Activated naive CD4-positive, alpha-beta T cell treated with anti-CD3 and anti-CD28 coated beads, Interleukin-2, amount 50 U/mL, for 24 hours (primary cell): ENCODE measurements around the gene TEX55.
"Not testable (repeated sequence)": the region's sequence is repeated elsewhere in the genome, so short reads cannot be mapped to it uniquely, and the experiment has no call there.

Experiments
- H3K27ac Mint-ChIP-seq: one replicate; pipeline ENCODE4 v1.8.0; 2021; ENCODE audit warnings: mild to moderate bottlenecking, mixed read lengths
- H3K27me3 Mint-ChIP-seq: one replicate; pipeline ENCODE4 v1.8.0; 2021; ENCODE audit warnings: mixed read lengths
- H3K36me3 Mint-ChIP-seq: one replicate; pipeline ENCODE4 v1.8.0; 2021; ENCODE audit warnings: mixed read lengths
- H3K4me1 Mint-ChIP-seq: one replicate; pipeline ENCODE4 v1.8.0; 2021; ENCODE audit warnings: mixed read lengths
- H3K4me3 Mint-ChIP-seq: one replicate; pipeline ENCODE4 v1.8.0; 2021; ENCODE audit warnings: mild to moderate bottlenecking, mixed read lengths
- H3K9me3 Mint-ChIP-seq: one replicate; pipeline ENCODE4 v1.8.0; 2021; ENCODE audit warnings: mixed read lengths

TEX55 gene

DNA sequence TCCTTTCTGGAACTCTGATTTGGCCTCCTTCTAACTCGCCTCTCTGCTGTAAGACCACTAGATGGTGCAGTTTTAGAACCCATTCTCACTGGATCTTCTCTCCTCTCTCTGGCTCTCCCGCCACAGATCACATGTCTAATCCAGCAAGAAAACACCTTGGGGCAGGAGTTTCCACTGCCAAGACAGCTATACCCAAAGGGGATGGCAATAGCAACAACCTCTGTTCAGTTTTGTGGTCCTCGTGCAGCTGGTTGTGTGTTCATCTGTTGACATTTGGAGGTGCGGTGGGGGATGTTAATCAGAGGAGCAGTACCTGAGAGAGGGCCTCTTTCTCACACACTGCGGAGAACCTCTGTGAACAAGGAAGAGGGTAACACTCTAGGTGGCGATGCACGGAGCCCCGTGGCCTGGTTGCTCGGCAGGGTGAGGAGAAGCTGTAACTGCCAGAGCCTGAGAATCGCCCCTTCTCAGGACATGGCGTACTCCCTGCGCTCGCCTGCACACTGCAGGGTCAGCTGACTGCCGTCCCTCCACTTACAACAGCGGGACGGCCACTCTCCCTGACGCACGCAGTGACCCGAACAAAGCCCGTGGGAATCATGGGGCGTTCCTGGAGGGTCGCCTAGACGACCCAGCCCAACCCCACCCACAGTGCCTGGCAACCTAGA lies at the start of gene TEX55:
Gene TEX55, plus strand, starts transcription at position 666 of the 668 bp plus-strand sequence. CDS start 25 bp downstream, outside the sequence.
- no peaks in the 10 kb centered on the region for H3K9me3 Mint-ChIP-seq
- H3K4me1 Mint-ChIP-seq = no peaks in the 10 kb centered on the region
- no peak within 1 kb of the TSS for H3K4me3 Mint-ChIP-seq
- no peak within 1 kb of the TSS for H3K27ac Mint-ChIP-seq
- H3K27me3 Mint-ChIP-seq = no peaks in the 10 kb centered on the region
- H3K36me3 Mint-ChIP-seq = no peaks in the 10 kb centered on the region

DNA sequence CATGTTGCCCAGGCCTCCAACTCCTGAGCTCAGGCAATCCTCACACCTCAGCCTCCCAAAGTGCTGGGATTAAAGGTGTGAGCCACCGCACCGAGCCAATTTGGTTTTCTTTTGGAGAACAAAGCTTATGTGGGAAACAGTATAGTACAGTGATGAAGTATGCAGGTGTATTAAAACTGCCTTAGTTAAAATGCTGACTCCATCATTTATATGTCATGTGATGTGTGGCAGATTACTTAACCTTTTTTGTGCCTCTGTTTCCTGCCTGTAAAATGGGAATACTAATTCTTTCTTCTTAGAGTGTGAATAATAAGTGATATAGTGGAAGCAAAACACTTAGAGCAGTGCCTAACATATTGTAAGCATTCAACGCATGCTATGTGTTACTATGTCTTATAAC lies 48.0 kb upstream of the TEX55 start:
- Mint-ChIP-seq H3K9me3 (no peaks in the 10 kb centered on the region), H3K4me3 (no peak overlapping the region), H3K27ac (no peak overlapping the region), H3K27me3 (no peaks in the 10 kb centered on the region), H3K36me3 (no peaks in the 10 kb centered on the region), H3K4me1 (no peaks in the 10 kb centered on the region)

DNA sequence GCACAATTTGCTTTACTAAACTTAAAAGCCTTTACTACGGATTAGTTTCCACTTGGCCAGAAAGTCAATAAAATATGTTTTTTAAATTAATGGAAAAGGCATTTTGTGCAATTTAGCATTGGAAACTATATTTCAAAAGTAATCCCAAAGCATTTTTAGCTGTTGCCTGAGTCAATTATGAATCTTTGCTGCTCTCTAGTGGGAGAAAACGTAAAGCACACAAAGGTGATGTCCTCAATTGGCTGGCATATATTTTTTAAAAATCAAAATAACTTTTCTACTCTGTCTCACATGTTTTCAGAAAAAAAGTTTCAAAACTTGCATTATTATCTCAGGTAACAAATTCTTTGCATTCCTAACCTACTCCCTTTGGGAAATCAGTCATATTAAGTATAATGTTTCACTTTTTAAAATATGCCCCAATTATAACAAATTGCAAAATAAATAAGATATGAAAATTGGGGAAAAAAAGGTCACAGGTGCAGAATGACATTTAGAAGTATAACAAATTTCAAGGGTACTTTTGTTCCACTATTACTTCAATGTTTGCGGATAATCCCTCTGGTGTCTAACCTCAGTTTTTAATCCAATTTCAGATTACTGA lies 47.2 kb upstream of the TEX55 start:
- Mint-ChIP-seq H3K27ac (no peak overlapping the region), H3K27me3 (no peaks in the 10 kb centered on the region), H3K4me3 (no peak overlapping the region), H3K9me3 (no peaks in the 10 kb centered on the region), H3K4me1 (no peaks in the 10 kb centered on the region), H3K36me3 (no peaks in the 10 kb centered on the region)

DNA sequence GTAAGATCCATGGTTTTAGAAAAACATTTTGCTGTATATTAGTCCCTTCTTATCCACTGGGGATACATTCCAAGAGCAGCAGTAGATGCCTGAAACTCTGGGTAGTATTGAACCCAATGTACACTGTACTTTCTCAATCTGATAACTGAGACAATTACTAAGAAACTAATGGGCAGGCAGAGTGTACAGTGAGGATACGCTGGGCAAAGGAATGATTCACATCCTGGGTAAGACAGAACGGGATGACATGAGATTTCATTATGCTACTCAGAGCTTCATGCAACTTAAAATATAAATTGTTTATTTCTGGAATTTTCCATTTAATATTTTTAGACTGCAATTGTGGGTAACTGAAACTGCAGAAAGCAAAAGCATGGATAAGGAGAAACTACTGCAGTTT lies 46.2 kb upstream of the TEX55 start:
- H3K9me3 Mint-ChIP-seq = no peaks in the 10 kb centered on the region
- H3K27ac Mint-ChIP-seq = no peak overlapping the region
- H3K36me3 Mint-ChIP-seq = no peaks in the 10 kb centered on the region
- H3K27me3 Mint-ChIP-seq = no peaks in the 10 kb centered on the region
- H3K4me1 Mint-ChIP-seq = no peaks in the 10 kb centered on the region
- H3K4me3 Mint-ChIP-seq = no peak overlapping the region

DNA sequence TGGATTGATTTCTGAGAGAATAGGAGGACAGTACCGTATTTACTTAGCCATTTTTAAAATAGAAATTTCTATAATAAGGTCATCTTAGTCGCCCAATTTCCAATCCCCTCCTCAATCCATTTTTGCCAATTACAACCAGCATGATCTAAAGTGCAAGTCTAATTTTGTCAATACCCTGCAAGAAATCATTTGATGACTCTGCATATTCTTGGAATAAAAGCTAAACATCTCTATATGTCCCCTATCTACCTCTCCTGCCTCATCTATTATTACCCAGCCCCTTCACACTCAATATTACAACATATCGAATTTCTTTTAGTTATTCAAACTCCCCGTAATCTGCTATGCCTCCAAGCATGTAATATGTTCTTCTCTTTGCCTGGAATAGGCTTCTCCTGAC lies 41.9 kb upstream of the TEX55 start:
- Mint-ChIP-seq H3K36me3 (no peaks in the 10 kb centered on the region), H3K27ac (no peak overlapping the region), H3K4me1 (no peaks in the 10 kb centered on the region), H3K27me3 (no peaks in the 10 kb centered on the region), H3K4me3 (no peak overlapping the region), H3K9me3 (no peaks in the 10 kb centered on the region)

DNA sequence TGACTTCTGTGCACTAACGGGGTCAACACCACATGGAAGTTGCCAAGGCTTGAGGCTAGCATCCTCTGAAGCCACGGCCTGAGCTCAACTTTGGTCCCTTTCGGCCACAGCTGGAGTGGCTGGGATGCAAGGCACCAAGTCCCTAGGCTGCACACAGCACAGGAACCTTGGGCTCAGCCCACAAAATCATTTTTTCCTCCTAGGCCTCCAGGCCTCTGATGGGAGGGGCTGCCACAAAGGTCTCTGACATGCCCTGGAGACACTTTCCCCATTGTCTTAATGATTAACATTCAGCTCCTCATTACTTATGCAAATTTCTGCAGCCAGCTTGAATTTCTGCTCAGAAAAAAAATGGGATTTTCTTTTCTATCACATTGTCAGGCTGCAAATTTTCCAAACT lies 27.6 kb upstream of the TEX55 start:
- not testable (repeated sequence) for H3K27me3 Mint-ChIP-seq, H3K4me1 Mint-ChIP-seq, H3K27ac Mint-ChIP-seq, H3K4me3 Mint-ChIP-seq
- peaks cover 16% of the 10 kb centered on the region for H3K36me3 Mint-ChIP-seq
- peaks cover 14% of the 10 kb centered on the region for H3K9me3 Mint-ChIP-seq

DNA sequence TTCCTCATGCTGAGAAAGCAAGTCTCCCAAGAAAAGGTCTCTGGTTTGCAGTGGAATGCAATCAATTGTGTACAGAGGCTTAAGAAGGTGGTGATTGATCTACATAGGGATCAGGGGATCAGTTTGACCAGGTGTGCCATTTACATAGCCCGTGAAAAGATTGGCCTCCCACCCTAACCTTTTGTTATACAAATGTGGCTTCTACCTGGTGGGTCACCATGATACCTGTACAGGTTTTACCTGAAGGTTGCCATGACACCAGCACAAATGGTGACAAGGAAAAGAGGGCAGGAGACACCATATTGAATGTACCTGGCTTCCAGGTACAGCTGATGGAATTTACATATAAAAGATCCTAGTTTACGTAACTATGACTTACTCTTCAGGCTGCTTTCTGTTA lies 25.5 kb upstream of the TEX55 start:
- peaks cover 7% of the 10 kb centered on the region for H3K9me3 Mint-ChIP-seq
- H3K27me3 Mint-ChIP-seq = peaks cover 5% of the 10 kb centered on the region
- H3K27ac Mint-ChIP-seq = no peak overlapping the region
- no peaks in the 10 kb centered on the region for H3K4me1 Mint-ChIP-seq
- no peak overlapping the region for H3K4me3 Mint-ChIP-seq
- peaks cover 11% of the 10 kb centered on the region for H3K36me3 Mint-ChIP-seq

DNA sequence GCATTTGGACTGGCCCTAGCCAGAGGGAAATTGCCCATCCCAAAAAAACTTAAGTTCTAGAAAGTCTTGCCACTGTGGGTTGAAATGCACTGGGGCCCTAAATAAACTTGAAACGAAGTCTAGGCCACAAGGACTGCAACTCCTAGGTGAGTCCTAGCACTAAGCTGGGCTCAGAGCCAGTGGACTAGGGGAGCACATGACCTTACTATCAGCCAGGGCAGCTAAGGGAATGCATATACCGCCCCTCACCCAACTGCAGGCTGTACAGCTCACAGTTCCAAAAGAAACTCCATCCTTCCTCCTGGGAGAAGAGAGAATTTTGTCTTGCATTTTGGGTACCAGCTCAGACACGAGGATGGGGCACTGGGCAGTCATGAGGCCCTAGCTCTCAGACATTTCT lies 23.6 kb upstream of the TEX55 start:
- H3K27ac Mint-ChIP-seq = no peak overlapping the region
- no peaks in the 10 kb centered on the region for H3K4me1 Mint-ChIP-seq
- H3K4me3 Mint-ChIP-seq = no peak overlapping the region
- peaks cover 11% of the 10 kb centered on the region for H3K36me3 Mint-ChIP-seq
- H3K9me3 Mint-ChIP-seq = peaks cover 7% of the 10 kb centered on the region
- peaks cover 5% of the 10 kb centered on the region for H3K27me3 Mint-ChIP-seq

DNA sequence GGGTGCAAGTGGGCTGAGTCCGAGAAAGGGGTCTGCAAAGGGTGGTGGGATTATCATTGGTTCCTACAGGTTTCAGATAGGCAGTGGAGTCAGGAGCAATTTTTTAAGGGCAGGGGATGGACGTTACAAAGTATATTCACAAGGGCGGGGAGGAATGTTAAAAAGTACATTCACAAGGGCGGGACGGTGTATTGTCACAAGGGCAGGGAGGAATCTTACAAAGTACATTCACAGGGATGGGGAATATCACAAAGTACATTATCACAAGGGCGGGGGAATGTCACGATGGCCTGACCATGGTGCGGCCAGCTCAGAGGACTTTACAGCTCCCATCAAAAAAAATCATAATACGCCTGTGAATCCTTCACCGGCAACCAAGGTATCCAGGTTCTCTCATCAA lies 20.6 kb upstream of the TEX55 start:
- H3K4me1 Mint-ChIP-seq = no peaks in the 10 kb centered on the region
- no peaks in the 10 kb centered on the region for H3K27me3 Mint-ChIP-seq
- no peaks in the 10 kb centered on the region for H3K9me3 Mint-ChIP-seq
- no peaks in the 10 kb centered on the region for H3K36me3 Mint-ChIP-seq
- no peak overlapping the region for H3K27ac Mint-ChIP-seq
- no peak overlapping the region for H3K4me3 Mint-ChIP-seq

DNA sequence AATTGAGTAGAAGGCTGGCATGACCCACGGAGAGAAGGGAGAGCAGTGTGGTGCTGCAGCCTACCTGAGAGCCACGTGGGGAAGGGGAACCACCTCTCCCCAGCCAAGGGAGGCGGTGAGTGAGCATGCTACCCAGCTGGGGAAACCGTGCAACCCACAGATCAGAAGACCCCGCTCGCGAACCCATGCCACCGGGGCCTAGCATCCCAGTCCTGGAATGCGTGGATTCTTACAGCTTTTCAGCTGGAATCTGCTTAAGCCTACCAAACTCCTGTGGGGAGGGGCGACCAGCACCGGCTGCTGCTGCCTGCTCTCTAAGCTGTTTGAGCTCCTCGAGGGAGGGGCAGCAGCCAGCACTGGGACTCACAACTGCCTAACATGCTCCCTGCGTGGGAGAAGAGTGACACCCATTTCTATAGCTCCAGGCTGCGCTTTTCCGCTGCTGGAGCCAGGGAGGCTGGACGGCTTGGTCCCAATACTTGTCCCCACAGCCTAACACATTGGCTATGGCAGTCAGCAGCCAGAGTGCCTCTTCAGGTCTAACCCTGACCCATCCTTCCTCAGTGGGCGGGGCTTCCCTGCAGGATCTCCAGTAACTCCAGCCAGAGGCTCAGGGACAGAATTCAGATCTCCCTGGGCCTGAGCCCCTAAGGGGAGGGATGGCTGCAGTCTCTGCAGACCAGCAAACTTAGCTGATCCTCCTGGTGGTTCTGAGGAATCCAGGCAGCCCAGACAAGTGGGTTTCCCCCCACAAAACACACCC lies 20.0 kb upstream of the TEX55 start:
- H3K9me3 Mint-ChIP-seq = no peaks in the 10 kb centered on the region
- peaks cover 4% of the 10 kb centered on the region for H3K4me1 Mint-ChIP-seq
- H3K27me3 Mint-ChIP-seq = no peaks in the 10 kb centered on the region
- H3K27ac Mint-ChIP-seq = no peak overlapping the region
- H3K4me3 Mint-ChIP-seq = no peak overlapping the region
- H3K36me3 Mint-ChIP-seq = no peaks in the 10 kb centered on the region

DNA sequence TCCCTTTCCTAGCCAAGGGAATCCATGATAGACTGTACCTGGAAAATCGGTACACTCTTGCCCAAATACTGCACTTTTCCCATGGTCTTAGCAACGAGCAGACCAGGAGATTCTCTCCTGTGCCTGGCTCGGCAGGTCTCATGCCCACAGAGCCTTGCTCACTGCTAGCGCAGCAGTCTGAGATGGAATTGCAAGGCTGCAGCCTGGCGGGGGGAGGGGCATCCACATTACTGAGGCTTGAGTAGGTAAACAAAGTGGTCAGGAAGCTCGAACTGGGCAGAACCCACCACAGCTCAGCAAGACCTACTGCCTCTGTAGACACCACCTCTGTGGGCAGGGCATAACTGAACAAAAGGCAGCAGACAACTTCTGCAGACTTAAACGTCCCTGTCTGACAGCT lies 15.7 kb upstream of the TEX55 start:
- H3K4me3 Mint-ChIP-seq, H3K36me3 Mint-ChIP-seq, H3K4me1 Mint-ChIP-seq, H3K27me3 Mint-ChIP-seq, H3K9me3 Mint-ChIP-seq, H3K27ac Mint-ChIP-seq: not testable (repeated sequence)

DNA sequence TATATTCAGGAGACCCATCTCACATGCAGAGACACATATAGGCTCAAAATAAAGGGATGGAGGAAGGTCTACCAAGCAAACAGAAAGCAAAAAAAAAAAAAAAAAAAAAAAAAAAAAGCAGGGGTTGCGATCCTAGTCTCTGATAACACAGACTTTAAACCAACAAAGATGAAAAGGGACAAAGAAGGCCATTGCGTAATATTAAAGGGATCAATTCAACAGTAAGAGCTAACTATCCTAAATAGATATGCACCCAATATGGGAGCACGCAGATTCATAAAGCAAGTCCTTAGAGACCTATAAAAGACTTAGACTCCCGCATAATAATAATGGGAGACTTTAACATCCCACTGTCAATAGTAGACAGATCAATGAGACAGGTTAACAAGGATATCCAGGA lies 13.7 kb upstream of the TEX55 start:
- H3K4me1 Mint-ChIP-seq, H3K27me3 Mint-ChIP-seq, H3K27ac Mint-ChIP-seq, H3K4me3 Mint-ChIP-seq, H3K9me3 Mint-ChIP-seq, H3K36me3 Mint-ChIP-seq: not testable (repeated sequence)

DNA sequence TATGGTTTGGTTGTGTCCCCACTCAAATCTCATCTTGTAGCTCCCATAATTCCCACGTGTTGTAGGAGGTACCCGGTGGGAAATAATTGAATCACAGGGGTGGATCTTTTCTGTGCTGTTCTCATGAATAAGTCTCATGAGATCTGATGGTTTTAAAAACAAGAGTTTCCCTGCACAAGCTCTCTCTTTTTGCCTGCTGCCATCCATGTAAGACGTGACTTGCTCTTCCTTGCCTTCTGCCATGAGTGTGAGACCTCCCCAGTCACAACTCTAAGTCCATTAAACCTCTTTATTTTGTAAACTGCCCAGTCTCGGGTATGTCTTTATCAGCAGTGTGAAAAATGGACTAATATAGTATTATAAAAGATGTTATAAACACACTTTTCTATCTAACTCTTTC lies 6.6 kb upstream of the TEX55 start:
- not testable (repeated sequence) for H3K4me3 Mint-ChIP-seq, H3K4me1 Mint-ChIP-seq, H3K27me3 Mint-ChIP-seq, H3K27ac Mint-ChIP-seq, H3K36me3 Mint-ChIP-seq, H3K9me3 Mint-ChIP-seq

DNA sequence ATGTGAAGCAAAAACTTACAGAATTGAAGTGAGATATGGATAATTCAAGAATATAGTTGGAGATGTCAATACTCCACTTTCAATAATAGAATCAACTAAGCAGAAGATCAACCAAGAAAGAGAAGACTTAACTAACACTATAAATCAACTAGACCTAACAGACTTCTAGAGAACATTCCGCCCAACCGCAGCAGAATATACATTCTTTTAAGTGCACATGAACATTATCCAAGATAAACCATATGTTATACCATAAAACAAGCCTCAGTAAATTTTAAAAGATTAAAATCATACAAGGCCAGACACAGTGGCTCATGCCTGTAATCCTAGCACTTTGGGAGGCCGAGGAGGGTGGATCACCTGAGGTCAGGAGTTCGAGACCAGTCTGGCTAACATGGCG lies 5.5 kb upstream of the TEX55 start:
- no peaks in the 10 kb centered on the region for H3K27me3 Mint-ChIP-seq
- no peaks in the 10 kb centered on the region for H3K9me3 Mint-ChIP-seq
- no peak overlapping the region for H3K4me3 Mint-ChIP-seq
- no peaks in the 10 kb centered on the region for H3K4me1 Mint-ChIP-seq
- no peak overlapping the region for H3K27ac Mint-ChIP-seq
- no peaks in the 10 kb centered on the region for H3K36me3 Mint-ChIP-seq

DNA sequence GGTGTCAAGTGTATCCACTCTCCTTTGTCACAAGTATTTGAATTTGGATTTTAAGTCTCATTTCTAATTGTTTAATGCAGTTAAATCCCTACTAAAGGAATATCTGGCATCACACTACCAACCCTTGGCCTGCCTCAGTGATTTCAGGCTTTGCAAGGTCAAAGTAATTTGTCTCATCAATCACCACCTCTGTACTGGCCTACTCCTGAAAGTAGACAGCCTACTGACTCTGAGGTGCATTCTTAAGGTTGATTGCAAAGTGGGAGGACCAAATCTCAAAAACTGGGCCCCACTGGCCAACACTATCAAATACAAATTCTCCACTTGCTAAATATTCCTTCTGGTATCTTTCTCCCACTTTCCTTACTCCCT lies 851 bp upstream of the TEX55 start:
- no peaks in the 10 kb centered on the region for H3K9me3 Mint-ChIP-seq
- H3K36me3 Mint-ChIP-seq = no peaks in the 10 kb centered on the region
- H3K4me1 Mint-ChIP-seq = no peaks in the 10 kb centered on the region
- H3K27ac Mint-ChIP-seq = no peak overlapping the region
- H3K4me3 Mint-ChIP-seq = no peak overlapping the region
- H3K27me3 Mint-ChIP-seq = no peaks in the 10 kb centered on the region

DNA sequence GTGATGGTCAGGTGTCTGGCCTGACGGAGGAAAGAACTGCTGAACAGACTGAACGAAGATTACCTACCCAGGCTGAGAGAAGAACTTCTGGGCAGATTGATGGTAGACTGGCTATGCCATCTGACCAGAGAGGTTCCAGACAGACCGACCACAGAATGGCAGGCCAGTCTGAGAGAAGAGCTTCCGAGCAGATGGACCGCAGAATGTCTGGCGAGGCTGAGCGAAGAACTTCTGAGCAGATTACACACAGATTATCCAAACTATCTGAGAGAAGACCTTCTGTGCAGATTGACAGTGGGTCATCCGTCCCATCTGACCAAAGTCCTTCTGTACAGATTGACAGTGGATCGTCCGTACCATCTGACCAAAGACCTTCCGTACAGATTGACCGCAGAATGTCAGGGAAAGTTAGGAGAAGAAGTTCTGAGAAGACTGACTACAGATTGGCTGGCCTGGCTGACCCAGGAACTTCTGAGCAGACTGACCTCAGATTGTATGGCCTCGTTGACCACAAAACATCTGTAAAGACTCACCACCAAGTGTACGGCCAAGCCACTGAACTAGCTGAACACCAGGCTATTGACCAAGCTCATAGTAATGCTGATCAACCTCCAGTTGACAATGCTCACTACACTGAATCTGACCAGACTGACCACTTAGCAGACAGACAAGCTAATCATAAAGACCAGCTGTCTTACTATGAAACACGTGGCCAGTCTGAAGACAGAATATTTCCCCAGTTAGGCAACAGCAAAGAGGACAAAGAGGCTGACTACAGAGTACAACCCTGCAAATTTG lies 812 bp downstream of the TEX55 start:
- no peaks in the 10 kb centered on the region for H3K9me3 Mint-ChIP-seq
- no peak overlapping the region for H3K27ac Mint-ChIP-seq
- no peaks in the 10 kb centered on the region for H3K27me3 Mint-ChIP-seq
- no peak overlapping the region for H3K4me3 Mint-ChIP-seq
- no peaks in the 10 kb centered on the region for H3K36me3 Mint-ChIP-seq
- no peaks in the 10 kb centered on the region for H3K4me1 Mint-ChIP-seq
